NCI-H748 (cell line): ENCODE data around the gene SYNGR3.
A peak's percentile ranks its signal among the peaks of the same experiment; 100 is the strongest.

ENCODE experiments used
- DNase-seq: peaks from one replicate; lab custom pipeline; 2025; ENCODE audit not compliant: unreplicated experiment; lab: John Stamatoyannopoulos, UW

The SYNGR3 gene

DNA sequence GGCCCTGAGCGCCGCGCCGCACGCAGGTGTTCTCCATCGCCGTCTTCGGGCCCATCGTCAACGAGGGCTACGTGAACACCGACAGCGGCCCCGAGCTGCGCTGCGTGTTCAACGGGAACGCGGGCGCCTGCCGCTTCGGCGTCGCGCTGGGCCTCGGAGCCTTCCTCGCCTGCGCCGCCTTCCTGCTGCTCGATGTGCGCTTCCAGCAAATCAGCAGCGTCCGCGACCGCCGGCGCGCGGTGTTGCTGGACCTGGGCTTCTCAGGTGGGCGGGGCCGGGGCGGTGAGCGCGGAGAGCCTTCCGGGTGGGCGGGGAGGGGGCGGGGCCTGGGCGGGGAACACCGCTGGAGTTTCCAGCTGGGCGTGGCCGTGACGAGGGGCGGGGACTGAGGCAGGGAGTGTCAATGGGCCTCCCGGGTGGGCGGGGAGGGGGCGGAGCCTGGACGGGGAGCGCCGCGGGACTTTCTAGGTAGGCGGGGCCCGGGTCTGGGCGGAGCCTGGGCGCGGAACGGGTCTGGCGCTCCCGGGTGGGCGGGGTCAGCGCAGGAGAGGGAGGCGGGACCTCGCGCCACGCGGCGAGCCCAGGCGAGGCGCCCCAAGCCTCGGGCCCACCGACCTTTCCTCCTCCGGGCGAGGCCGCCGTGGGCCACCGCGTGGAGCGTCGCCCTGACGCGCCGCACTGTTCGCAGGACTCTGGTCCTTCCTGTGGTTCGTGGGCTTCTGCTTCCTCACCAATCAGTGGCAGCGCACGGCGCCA lies 2.4 kb downstream of the SYNGR3 start:
- no peak for DNase-seq

DNA sequence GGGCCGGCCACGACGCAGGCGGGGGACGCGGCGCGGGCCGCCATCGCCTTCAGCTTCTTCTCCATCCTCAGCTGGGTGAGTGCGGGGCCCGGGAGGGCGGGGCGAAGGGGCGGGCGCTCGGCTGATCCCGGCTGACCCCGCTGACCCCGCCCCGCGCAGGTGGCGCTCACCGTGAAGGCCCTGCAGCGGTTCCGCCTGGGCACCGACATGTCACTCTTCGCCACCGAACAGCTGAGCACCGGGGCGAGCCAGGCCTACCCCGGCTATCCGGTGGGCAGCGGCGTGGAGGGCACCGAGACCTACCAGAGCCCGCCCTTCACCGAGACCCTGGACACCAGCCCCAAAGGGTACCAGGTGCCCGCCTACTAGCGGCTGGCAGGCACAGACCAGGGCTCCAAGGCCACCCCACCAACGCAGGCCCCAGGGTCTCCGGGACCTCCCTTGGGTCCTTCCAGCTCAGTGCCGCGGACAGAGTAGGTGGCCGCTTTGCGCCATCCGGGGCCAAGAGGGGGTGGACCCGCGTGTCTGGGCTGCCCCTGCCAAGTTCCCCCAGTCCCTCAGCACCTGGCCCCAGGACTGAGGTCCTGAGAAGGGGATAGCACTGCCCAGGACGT lies 3.0 kb downstream of the SYNGR3 start:
- no peak for DNase-seq

- DNase-seq, result no peak
Observed at GRCh38 chr16:1993731-1994131, 4.0 kb downstream of the SYNGR3 start.

GRCh38 chr16:1997494-1998359 lies 8.0 kb downstream of the SYNGR3 start:
- no peak for DNase-seq

- DNase-seq, result no peak
Observed at GRCh38 chr16:1998360-1998835, 8.6 kb downstream of the SYNGR3 start.

- DNase-seq, result no peak
Observed at GRCh38 chr16:1998852-1999801, 9.4 kb downstream of the SYNGR3 start.

DNA sequence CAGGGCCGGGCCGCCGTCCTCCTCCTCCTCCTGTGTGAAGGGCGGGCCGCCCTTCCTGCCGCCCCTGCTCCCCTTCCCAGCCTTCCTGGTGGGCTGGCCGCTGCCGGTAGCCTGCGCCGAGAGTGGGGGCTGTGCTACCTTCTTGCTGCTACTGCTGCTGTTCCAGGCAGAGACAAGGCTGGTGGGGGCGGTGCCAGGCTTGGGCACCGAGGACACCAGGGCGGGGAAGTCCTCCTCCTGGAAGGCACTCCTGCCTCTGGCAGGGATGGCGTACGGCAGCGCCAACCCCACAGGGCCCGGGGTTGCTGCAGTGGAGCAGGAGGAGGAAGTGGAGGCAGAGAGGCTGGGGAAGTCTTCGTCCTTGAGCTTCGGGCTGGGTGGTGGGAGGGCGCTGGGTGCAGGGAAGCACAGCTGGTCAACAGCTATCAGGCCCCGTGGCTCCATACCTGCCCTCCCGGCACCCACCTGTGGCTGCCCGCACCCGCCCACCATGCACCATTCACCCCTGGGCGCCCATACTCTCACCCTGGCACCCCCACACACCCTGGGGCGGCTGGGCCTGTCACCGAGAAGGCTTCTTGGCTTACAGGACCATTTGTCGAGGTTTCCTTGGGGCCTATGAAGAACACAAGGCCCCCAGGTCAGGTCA lies 10.2 kb downstream of the SYNGR3 start:
- no peak for DNase-seq

DNA sequence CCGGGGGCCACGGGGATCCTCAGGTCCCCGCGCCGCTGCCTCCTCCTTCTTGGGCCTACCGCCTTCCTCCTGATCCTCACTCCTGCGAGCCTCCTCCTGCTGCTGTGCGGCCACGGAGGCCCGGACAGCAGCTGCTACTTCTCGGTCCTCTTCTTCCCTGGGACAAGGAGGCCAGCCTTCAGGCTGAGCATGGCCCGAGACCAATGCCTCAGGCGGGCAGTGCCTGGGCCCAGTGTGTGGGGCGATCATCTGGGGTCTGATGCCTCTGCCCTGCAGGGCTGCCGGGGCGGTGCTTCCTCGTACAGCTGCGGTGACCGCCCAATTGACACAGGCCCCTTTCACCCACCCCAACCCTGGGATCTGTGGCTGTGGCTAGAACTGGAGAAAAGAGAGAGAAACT lies 11.3 kb downstream of the SYNGR3 start:
- no peak for DNase-seq

- DNase-seq, result no peak
Observed at GRCh38 chr16:2001456-2002355, 11.9 kb downstream of the SYNGR3 start.

DNA sequence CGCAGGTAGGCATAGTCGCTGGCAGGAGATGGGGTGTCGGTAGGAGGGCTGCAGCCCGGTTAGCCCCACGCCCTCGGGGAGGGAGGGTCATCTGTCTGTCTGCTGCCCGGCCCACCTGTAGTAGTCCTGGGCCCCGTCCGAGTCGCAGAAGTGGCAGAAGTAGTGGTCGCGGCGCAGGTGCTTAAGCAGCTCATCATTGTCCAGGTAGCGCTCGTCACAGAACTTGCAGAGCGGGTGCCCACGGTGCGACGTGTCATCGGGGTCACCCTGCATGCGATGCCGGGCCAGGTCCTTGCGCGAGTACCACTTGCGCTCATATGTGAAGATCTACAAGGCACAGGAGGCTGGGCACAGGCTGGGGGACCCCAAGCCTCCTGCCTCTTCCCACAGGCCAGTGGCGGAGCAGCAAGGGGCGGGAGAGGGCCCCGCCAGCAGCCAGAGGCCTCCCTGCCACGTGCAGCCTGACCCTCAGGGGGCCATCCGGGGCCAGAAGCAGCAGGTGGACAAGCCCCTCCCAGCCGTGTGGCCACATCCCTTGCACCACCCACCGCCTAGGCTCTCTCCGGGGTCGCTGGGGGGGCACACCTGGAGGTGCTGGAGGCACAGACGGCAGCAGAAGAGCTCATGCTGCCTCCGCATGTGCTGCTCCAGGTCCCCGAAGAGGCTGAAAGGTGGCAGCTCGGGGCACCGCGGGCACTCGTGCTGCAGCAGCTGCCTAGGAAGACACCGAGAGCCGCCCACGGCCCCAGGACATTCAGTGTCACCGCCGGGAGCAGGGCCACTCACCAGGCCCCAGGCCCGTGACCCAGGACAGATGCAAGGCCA lies 12.8 kb downstream of the SYNGR3 start:
- DNase-seq, result no peak

GRCh38 chr16:2003231-2003826 lies 13.6 kb downstream of the SYNGR3 start:
- no peak for DNase-seq

DNA sequence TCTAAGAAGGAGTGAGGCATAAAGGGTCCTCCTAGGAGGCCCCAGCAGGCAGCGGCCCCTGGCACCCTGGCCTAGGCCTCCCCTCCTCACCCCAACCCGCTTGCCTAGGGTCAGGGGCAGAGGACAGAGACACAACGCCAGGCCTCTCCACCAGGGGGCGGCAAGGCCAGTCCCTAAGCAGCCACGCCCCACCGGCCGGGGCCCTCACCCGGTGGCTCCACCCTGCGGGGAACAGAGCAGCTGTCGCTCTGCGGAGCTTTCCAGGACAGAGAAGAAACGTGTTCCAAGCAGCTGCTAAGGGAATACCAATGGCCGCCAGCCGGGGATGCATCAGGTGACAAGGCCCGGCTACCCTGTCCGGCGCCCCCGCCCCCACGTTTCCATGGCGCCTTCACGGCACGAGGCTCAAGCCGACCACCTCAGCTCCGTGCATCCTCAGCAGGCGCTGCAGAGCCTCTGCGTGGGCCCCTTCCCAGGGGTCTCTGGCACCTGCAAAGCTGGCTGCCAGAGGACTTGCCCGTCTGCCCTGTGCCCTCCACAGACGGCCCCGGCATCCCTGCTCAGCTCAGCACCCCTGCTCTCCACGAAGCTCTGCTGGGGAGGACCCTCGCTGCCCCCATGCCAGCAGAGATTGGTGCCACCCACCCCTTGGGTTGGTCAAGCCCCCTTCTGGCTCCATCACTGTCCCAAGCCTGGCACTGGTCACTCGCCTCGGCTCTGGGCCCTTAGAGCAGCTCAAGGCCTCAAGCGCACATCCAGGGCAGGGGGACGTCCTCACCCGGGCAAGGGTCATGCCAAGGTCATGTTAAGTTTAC lies 14.3 kb downstream of the SYNGR3 start:
- peak; percentile 91 for DNase-seq

GRCh38 chr16:2004795-2005517 lies 15.2 kb downstream of the SYNGR3 start:
- no peak for DNase-seq

- DNase-seq, result no peak
Observed at GRCh38 chr16:2005646-2006045, 15.9 kb downstream of the SYNGR3 start.

DNA sequence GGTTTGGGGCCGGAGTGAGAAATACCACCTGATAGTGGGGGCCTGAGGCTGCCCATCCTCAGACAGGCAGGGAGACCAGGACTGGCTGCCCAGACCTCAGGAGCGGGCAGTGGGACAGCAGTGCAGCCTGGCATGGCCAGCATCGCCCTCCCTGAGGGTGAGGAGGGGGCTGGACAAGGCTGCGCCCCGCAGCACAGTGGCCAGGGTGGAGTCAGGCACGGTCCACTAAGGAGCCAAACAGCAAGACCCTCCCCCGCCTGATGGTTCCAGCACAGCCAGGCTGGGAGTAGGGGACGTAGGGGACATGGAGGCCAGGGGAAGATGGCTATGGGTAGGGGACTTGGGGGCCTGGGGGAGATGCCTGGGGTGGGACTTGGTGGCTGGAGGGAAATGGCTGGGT lies 16.5 kb downstream of the SYNGR3 start:
- DNase-seq, result no peak

- DNase-seq, result no peak
Observed at GRCh38 chr16:2007081-2007836, 17.5 kb downstream of the SYNGR3 start.
